SKM-1 treated with dmso at 0.1 percent for 144 hours (cell line): Measurements from ENCODE around the gene MRPS23.

Experiments used
- DNase-seq: peaks from one replicate; lab custom pipeline; 2025; ENCODE audit not compliant: unreplicated experiment; lab: John Stamatoyannopoulos, UW

MRPS23 gene

DNA sequence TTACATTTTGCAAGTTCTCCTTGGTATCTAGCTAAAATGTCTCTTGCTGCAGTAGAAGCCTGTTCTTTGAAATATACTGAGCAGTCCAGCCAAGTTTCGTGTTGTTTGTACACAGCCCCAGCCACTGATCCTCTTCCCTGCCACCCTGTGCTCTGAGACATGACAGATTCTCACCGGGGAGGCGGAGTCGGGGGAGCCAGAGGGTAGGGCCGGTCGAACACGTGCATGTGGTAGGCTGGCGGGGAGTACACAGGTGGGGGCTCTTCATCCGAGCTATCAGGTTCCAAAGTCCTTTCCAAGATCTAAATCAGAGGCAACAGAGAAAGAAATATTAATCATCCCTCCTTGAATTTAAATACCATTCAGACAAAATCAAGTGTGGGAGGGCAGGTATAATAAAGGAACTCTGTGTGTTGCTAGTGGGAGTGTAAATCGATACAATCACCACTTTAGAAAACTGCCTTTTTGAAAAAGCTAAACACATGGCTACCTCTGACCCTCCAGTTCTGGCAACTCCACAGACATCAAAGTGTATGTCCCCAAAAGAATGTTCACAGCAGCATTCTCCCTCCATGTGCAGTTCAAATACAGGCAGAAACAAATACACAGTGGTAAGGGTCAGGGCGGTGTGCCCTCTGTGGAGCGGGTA lies 29.7 kb upstream of the MRPS23 start:
- DNase-seq, result no peak

DNA sequence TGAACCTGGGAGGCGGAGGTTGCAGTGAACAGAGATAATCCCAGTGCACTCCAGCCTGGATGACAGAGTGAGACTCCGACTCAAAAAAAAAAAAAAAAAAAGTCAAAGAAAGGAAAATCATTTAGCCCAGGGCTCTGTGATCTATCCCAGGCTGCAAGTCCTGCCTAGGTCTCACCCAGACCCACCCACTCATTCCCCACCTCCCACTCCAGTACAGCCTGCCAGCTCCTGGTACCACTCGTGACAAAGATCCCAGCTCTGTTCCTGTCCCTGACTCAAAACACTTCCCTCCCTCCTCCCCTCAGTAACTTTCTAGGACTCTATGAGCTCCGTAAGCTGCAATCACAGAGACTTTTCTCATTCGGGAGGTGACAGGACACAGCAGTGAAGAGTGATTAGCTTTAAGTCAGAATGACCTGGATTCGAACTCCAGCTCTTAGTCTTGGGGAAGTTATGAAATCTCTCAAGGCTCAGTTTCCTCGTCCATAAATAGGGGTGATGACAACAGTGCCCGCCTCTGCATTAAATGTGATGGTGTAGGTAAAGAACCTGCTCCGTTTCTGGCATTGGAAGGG lies 28.0 kb upstream of the MRPS23 start:
- DNase-seq, result peak; percentile 14

DNA sequence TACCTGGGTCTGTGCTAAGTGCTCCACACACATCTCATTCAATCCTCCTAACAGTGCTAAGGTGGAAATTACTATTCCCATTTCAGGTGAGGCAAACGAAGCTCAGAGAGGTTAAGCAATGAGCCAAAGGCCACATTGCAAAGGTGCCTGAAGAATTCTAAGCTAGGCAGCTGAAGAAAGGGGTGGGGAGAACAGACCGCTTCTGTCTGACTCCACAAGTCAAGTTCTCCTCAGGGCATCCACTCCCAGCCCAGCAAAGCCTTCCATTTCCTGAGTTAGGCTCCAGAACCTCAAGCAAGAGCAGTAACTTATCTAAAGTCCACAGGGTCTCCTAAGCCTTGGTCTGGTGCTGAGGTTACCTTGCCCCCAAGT lies 27.0 kb upstream of the MRPS23 start:
- DNase-seq, result no peak

DNA sequence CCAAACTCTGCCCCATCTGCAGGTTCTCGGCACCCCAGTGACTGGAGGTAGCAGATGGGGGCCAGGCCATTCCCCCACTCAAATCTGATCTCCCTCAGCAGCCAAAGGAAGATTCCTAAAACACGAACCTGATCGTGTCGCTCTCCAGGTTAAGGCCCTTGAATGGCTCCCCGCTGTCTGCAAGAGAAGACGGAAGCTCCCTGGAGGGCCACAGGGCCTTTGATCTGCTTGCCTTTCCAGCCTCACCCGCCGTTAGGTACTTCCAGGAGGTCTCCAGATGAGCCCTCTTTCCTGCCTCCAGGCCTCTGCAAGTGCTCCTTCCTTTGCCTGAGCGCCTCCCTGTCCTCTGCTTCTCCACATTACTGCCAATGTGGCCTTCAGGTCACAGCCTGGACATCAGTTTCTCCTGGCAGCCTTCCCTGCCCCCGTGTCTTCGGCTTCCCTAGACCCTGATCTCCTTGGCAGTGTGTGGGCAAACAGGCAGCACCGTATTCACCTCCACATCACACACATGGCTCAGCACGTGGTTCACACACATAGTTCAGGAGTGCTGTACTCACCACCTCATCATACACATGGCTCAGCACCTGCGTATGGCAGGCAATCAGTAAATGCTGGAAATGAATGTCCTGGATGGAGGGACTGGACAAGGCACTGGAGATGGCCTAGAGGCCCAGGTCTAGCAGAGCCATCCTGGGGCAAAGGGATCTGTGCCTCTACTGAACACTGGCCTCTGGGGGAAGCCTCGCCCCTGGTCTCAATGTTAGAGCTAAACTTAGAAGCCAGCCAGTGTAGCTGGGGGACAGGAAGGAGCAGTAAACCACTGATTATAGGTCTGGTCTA lies 26.4 kb upstream of the MRPS23 start:
- DNase-seq, result no peak

DNA sequence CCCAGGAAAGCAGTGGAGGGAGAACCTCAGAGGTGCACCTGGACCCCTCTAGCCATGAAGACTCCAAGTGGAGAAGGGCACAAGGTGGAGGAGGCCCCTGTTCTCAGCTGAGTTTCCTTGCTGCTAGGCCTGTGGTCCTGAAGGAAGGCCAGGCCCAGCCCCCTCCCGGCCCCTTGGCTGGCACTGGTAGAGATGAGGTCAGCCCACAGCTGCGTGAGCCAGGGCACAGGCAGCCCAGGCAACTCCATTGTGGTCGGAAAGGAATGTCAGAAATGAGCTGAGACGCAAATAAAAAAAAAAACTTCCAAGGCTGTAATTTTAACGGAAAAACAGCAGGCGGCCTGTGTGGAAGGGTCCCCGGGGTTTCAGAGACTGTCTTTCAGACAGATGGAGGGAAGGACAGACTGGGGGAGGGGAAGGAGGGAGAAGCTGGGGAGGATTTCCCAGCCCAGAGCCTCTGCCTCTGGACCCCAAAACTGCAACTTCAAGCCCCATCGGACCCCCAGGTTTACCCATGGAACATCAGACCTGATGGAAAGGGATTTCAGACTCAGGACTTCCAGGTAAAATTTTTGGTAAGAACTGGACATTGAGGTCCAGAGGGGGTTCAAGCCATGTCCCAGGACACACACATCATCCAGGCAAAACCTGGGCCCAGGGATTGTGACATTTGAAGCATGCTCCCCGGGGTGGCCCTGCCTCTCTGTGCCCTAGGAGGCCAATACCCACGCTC lies 25.6 kb upstream of the MRPS23 start:
- no peak for DNase-seq

DNA sequence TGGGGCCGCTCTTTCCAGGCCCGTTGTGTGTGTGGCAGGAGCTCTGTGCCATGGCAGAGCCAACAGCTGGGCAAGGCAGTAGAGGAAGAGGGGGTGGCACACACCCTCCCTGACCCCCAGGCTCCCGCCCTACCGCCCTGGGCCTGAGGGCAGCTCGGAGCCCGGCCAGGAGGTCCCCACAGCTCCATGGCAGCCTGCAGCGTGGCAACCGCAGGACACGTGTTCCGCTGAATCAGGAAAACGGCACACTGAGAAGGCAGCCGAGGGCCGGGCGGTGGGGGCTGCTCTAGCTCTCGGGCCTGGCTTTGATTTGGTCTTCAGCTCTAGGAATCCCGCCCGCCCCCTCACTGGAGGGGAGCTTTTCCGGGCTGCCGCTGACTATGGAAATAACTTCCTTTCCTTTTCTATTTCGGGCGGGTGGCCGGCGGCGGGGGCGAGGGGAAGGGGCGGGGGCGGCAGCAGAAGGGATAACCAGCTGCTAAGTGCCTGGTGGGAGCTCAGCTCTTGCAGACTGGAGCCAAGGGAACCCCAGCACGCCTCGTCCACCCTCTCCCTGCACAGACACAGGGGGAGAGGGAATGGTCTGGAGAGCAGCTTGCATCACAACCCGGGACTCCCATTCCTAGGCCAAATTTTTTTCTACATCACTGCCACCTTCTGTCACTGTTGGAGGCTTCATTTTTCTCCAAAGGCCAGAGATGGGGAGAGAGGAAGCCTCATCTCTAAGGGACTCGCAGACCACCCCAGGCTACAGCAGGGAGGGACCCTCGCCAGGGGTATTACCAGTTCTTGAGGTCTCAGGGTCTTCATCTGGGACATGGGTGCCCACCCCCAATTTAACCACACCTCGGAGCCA lies 24.8 kb upstream of the MRPS23 start:
- no peak for DNase-seq

DNA sequence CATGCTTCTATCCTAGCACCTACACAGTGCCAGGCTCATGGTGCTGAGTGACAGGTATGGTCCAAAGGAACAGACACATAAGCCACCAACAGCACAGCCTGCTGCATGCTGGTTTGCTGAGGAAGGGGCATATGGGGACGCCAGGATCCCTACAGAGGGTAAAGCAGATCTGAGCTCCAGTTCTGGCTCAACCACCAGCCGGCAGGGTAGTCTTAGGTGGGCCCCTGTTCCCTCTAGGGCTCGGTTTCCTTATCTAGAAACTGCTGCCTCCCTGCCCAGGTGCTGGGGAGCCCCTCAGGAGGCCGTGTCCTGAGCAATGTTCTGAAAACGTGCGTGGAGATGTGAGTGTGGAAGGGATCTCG lies 24.2 kb upstream of the MRPS23 start:
- DNase-seq, result no peak

DNA sequence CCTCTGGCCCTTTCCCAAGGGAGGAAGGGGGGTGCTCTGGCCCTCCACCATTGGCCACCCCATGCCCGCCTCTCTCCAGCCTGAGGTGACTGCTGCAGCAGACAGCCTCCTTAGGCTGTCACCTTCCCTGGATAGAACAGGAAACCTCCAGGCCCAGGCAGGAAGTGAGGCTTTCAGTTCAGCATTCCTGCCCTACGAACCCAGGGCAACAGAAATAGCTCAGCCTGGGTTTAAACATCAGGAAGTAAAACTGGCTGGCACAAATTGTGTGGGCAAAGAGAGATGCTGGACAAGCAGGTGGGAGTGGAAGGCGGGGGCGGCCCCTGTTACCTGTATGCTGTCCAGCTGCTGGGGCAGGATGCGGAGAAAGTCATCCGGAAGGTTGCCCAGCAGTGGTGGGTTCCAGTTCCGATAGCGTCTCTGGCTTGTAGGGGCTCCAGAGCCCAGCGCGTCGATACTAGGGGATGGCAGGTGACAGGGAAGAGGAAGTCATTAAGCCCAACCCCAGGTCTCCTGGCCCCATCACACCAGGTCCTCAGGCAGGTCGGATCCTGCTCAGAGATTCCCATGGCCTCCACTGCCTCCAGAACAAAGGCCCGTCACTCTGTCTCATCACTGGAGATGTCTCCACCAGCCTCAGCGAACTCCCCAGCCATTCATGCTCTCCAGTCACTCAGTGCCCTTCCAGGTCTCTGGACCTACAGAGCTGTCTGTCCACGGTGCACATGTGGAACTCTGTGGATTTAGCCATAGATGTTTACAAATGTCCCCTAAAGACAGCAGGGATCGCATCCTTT lies 23.6 kb upstream of the MRPS23 start:
- DNase-seq, result no peak

DNA sequence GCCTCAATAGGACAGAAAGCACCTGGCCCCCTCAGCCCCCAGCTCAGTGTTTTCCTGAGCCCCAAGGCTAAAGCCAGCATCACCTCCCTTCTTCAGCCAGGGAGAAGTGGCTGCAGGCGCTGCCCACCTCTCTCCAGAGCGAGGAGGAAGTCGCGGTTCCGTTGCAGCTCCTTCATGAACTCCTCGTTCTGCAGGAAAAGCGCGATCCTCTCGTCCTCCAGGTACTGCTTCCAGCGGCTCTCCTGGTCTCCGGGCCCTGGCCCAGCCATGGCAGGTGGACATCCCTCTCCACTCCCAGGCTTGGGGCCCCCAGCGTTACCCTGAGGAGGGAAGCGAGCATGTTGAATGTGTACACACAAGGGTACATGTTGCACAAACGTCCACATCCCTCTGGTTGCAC lies 22.7 kb upstream of the MRPS23 start:
- no peak for DNase-seq

DNA sequence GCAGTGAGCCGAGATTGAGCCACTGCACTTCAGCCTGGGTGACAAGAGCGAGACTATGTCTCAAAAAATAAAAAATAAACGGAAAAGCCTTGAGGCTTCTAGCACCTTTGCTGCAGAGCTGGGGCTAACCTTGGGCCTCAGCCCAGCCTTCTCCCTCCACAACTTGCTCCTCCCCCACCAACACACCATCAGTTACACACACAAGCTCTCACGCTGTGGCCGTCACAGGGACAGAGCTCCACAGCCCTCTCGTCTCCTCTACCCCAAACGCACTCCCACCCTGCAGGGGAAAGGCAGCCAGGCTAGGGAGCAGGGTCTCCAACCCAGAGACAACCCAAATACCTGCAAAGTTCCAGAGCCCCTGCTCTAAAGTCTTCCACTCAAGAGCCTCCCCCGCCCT lies 22.0 kb upstream of the MRPS23 start:
- no peak for DNase-seq

DNA sequence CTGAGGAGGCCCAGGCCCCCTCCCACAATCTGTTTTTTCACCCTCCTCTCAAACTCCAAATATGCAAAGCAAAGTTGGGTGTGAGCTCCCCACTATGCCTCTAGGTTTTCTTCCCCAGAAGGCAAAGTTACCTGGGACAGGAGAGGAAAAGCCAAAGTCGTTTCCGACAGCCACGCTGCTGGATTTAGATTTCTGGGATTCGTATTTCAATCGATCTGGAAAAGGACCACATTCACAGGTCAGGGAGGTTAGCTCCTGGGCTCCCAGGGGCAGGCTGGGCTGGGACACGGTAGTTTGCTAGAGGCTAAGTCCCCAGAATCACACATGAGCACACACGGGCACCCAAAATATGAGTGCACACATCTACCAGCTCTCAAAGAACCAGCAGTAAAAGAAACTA lies 21.3 kb upstream of the MRPS23 start:
- no peak for DNase-seq

DNA sequence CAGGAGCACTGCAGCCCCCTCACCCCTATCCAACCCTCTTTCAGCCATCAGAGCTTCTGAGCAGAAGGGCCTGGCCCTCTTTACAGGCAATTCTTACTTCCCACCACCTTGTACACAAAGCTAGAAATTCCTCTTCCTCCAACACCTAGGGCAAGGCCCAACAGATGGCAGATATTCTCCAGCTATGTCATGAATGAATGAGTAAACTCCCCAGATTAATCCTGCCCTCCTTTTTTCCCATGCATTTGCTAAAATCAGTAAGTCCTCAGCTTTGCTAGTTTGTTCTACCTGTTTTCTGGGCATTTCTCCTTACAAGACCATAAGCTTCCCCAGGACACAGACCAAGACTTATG lies 20.4 kb upstream of the MRPS23 start:
- DNase-seq, result no peak

DNA sequence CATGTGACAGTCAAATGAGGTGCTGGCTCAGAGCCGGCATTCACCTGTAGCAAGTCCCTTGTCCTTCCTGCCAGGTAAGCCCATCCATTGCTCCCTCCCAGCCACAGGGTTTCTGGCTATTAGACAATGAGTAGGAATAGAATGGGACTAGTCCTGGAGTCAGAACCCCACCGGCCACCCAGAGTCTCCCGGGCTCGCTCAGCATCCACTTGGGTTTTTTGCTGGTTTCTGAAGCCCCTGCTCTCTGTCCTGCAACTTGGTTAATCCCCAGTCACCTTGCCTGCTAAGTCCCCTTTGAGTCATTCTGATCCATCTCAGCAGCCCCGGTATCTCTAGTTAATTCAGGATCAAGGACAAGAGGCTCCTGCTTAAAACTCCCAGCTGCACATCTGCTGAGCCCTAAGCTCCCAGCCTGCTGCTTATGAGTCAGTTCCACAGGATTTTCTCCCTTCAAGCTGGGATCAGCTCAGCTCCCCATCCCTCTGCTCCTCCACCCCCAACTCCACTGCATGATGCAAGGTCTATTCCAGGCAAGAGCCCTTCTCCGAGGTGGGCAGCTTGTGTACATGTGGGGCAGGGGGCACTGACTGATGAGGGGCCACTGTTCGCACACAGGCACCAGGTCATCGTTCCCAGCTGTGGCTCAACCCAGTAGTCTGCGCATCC lies 19.9 kb upstream of the MRPS23 start:
- DNase-seq, result no peak

DNA sequence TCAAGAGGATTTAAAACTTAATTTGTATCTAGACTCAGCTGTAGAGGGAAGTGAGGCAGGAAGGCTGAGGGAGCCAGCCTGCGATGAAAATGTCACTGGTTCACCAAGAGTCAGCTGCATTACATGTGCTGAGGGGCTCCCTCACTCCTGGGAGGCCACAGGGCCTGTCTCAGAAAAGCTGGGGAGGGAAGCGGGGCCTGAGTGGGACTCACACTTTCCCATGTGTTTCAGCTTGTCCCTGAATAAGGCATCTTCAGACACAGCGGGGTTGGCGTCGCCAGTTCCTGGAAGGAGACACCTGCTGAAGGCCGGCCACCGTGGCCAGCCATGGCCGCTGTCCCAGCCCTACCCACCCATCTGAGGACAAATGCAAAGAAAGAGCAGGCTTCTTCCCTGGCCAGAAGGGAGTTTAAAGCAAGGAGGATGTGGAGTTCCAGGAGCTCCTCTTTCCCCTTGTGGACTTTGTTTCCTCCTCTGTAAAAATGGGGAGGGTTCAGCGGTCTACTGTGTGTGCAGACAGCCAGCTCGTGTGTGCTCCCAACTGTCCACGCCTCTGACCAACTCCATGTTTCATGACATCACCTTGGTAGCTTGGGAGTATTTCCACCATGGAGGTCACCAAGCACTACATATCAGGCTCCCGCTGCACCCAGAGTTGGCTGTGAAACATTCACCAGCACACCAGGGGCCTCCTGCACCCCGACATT lies 19.2 kb upstream of the MRPS23 start:
- DNase-seq, result no peak

DNA sequence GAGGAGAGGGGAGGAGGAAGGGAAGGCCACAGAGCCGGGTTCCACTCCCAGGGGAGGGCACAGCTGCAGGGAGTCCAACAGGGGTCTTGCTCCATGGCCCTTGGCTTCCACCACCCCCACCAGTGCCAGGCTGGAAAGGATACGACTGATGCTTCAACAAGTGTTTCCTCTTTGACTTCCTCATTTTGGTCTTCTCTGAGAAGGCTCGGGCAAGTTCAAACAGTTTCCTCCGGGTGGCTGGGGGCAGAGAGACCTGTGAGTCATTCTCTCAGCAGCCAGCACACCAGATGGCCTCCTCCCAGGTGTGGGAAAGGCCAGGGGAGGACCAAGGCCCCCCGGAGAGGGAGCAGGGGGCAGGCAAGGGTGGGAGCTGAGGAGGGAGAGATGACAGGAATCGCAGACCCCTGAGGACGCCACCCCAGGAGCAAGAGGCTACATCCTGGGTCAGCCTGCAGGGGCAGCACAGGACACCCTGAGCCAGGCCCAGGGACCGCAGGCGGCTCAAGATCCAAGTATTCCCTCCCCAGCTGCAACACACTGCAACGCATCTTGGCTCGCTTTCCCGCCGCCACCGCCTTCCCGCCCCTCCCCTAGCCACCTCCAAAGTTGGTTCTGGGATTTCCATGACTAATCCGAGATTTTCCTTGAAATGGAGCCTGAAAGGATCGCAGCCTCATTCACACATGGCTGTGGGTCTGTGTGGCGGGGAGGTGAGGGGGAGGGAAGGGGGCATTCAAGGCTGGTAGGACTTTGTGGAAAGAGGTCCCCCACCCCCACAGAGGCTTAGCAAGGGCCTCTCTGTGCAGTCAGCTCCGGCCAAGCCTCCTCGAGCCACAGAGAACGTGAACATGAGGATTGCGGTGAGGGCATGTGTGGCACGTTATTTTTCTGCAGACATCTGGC lies 18.4 kb upstream of the MRPS23 start:
- DNase-seq, result peak; percentile 98

DNA sequence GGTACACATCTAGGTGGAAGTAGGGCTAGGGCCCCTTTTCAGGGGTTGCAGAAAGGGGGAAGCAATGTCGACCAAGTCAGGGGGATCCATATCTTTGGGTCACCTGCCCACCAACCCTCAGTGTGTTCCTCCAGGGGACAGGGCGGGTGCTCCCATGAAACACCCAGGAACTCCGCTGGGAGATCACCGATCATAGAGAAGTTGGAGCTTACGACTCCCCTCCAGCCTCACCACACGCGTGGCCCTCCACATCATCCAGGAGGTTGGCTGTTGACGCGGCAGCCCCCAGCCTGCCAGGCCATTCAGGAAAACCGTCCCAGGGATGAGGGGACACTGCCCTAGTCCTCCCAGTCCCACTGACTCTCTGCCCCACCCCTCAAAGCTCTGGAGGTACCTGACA lies 17.3 kb upstream of the MRPS23 start:
- no peak for DNase-seq

DNA sequence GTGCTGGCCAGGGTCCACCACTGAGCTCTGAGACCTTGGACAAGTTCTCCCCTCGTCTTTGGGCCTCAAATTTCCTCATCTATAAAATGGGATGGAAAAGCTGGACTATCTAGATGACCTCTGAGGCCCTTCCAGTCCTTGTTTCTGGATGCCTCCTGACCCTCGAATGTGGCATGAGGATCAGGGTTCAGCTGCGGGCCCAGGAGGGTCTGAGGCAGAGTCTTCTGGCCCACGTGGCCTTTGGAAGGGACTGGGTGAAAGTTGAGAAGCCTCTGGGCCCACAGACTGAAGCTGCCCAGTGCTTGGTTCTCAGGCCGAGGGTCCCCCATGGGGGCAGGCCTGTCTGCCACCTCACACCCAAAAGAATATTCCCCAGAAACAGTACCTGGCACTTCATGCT lies 16.9 kb upstream of the MRPS23 start:
- no peak for DNase-seq

DNA sequence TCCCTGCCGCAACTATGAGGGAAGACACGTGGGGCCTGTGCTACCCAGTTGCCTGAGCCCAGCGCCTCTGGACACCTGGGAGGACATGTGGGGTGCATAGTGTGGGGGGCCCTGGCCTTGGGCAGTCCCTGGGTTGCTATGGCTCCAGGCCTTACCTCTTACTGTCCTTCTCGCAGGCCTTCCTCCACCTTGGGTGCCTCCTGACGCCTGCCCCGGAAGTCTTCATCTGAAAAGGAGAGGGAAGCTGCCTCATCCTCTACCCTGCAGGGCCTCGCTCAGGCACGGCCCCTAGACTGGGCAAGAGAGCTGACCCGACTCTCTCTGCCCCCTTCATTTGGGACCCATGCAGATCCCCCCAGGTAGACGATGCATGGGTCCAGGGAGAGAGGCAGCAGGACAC lies 16.5 kb upstream of the MRPS23 start:
- no peak for DNase-seq
